GM20431 (cell line): ENCODE data around the gene KCNH2.

Experiments used
- in situ Hi-C: fragments of 300-500 bp; cut with MseI, MboI; formaldehyde crosslinking; loops from one replicate; pipeline ENCODE4 v1.15.0; 2020; ENCODE audit warnings: low sequenced_read_pairs; ENCODE audit not compliant: unreplicated experiment

The KCNH2 gene

GRCh38 chr7:150977382-150978125 lies 567 bp downstream of the KCNH2 start:
- in situ Hi-C loops, result loop anchor here (25.0 kb wide), 1 partner anchor 190 kb away; no protein-coding TSS in a partner anchor

GRCh38 chr7:150976529-150977381 lies 1.4 kb downstream of the KCNH2 start:
- in situ Hi-C loops, result loop anchor here (25.0 kb wide), 1 partner anchor 189 kb away; no protein-coding TSS in a partner anchor

- in situ Hi-C loops, result loop anchor here (25.0 kb wide), 1 partner anchor 188 kb away; no protein-coding TSS in a partner anchor
Observed at GRCh38 chr7:150975536-150976319, 2.4 kb downstream of the KCNH2 start.

- in situ Hi-C loops, result loop anchor here (25.0 kb wide), 1 partner anchor 187 kb away; no protein-coding TSS in a partner anchor
Observed at GRCh38 chr7:150974468-150975391, 3.4 kb downstream of the KCNH2 start.

GRCh38 chr7:150973571-150974451 lies 4.3 kb downstream of the KCNH2 start:
- in situ Hi-C loops, result no loop called here

DNA sequence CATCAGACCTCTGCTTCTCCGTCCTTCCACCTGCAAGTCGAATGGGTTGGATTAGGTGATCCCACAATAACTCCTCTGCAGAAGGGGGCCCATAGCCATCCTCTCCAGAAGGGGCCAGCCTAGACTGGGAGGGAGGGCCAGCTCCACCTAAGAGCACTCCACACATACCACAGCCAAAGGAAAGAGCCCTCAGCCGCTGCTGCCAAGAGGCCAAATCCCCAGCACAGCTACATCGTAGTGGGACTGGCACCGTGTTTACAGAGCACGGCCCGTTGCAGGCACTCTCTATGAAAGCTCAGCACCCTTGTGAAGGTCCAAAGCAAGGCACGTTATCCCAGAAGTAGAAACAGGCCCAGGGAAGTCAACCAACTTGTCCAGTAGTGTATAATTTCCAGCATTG lies 5.4 kb downstream of the KCNH2 start:
- in situ Hi-C loops, result no loop called here

GRCh38 chr7:150972023-150972468 lies 6.1 kb downstream of the KCNH2 start:
- in situ Hi-C loops, result no loop called here

GRCh38 chr7:150971242-150972022 lies 6.7 kb downstream of the KCNH2 start:
- in situ Hi-C loops, result no loop called here

GRCh38 chr7:150970424-150970823 lies 7.7 kb downstream of the KCNH2 start:
- in situ Hi-C loops, result no loop called here

DNA sequence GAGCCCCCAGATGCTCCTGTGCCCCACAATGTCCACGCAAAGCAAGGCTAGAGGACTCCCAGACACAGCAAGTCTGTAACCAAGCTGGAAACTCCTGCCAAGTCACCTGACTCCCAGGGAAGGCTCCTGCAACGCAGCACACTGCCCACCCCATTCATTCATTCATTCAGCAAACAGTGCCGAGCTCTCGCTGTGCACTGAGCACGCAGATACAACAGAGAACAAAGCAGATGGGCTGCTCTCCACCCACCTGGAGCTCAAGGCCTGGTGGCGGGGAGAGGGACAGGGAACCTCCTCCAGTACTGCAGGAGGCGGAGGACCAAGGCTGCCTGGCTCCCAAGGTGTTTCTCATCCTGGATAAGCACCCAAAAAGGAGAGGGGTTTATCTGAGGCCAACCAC lies 8.6 kb downstream of the KCNH2 start:
- in situ Hi-C loops, result no loop called here

DNA sequence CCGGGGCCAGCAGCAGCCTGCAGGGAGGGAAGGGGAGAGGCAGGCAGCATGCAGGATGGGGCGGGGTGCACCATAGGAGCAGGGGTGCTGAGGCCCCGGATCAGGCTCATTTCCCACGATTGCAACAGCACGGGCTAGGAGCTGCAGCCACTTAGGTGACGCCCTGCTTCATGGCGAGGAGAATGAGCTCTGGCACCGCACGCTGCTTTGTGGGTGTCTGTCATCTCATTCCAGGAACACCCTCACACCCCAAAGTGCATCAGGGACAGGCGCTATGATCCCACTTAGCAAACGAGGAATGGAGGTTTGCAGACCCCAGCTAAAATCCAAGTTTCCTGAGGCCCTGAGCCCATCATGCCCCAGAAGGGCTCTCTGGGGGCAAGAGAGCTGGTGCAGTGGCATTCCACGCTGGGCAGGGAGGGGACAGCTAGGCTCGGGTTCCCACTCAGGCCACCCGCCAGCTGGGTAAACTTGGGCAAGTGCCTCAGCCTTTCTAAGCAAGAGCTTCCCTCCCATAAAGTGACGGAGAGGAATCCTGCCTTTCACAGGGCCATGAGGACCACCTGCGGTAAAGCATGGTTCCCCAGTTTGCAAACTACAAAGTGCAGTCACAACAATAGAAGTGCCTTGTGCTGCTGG lies 9.3 kb downstream of the KCNH2 start:
- in situ Hi-C loops, result no loop called here

- in situ Hi-C loops, result no loop called here
Observed at GRCh38 chr7:150968056-150968733, 9.9 kb downstream of the KCNH2 start.

GRCh38 chr7:150967349-150967748 lies 10.8 kb downstream of the KCNH2 start:
- in situ Hi-C loops, result no loop called here

DNA sequence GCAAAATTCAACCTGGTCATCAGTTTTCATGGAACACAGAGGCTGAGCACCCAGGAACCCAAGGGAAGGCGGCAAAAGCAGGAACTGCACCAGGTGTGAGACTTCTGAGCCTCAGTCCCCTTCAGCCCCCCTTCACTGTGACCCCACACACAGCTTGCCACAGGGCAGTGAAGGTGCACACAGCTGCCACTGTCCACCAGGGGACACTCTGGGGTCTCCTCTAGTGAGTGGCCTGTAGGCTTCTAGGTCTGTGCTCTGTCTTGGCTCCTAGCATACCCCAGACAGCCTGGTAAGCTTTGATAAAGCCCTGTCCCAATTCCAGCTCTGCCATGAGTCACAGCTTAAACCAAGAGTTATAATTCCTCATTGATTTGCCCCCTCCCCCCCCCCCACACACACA lies 12.1 kb downstream of the KCNH2 start:
- in situ Hi-C loops, result no loop called here

DNA sequence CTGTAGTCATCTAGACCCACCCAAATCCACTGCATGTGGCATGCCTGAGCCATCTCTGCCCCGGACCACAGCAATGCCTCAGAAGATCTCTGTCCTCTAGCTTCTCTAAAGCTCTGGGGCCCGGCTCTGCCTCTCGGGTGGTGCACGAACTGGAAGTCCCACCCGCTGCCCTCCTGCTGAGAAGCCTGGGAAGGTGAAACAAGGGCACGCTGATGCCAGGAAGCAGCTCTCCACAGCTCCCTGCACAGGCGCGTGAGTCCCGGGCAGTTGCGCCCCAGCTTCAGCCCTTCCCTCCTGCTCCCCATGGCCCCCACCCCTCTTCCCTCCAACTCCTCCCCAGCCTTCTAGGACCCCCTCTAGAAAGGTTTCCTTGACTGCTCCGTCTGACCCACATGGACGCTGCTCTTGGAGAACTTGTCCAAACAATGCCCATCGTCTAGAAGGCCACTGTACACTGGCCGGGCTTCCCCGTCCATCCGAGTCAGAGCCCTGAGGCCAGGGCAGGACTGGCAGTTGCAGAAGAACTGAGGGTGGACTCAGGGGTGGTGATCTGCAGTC lies 12.8 kb downstream of the KCNH2 start:
- in situ Hi-C loops, result no loop called here

DNA sequence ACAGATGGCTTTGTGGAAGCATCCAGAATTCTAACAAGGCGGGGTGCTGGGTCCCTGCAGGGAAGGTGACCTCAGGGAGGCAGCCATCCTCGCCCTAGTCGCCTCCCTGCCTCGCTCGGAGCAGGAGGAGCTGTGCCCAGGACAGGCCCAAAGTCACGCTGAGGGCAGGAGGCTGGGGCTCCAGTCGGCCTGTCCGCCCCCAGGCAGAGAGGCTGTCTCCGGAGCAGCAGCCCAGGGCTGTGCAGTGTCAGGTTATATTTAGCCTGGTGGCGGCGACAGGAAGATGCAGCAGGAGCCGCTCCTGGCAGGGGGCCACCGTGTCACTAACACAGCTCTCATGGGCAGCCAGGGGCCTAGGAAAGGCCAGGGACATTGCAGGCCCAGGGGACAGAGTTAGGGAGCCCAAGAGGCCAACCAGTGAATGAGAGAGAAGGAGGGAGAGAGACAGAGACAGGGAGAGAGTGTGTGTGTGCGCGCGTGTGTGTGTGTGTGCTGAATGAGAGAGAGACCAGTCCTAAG lies 13.5 kb downstream of the KCNH2 start:
- in situ Hi-C loops, result no loop called here
